Smooth muscle cell (in vitro differentiated cells): ENCODE data around the gene OPN1MW. TPM values are rescaled to one million over a fixed set of nuclear protein-coding genes. Genes with fewer than 3 reads are reported as not detected.
A peak's percentile ranks its signal among the peaks of the same experiment; 100 is the strongest.
"Not testable (repeated sequence)": the region's sequence is repeated elsewhere in the genome, so short reads cannot be mapped to it uniquely, and the experiment has no call there.

Experiments
- DNase-seq: peaks from one replicate; lab custom pipeline; 2025; ENCODE audit not compliant: unreplicated experiment; lab: John Stamatoyannopoulos, UW
- H2AFZ ChIP-seq: fragments of 200-600 bp; sonication (generic); 2 replicates; pipeline ENCODE4 v1.6.0; 2016; ENCODE audit warnings: antibody characterized with exemption, low read depth, mild to moderate bottlenecking
- H3F3A ChIP-seq: fragments of 200-600 bp; sonication (generic); 2 replicates; pipeline ENCODE4 v1.6.0; 2017; ENCODE audit warnings: antibody characterized with exemption, low read depth
- H3K27ac ChIP-seq: fragments of 200-600 bp; sonication (generic); 2 replicates; pipeline ENCODE4 v1.5.1; 2016; ENCODE audit warnings: low read depth, mild to moderate bottlenecking
- H3K27me3 ChIP-seq: fragments of 200-600 bp; sonication (generic); 2 replicates; pipeline ENCODE4 v1.6.1; 2016; ENCODE audit warnings: low read depth, mild to moderate bottlenecking
- H3K36me3 ChIP-seq: fragments of 200-600 bp; sonication (generic); 2 replicates; pipeline ENCODE4 v1.5.1; 2016; ENCODE audit warnings: low read depth
- H3K4me1 ChIP-seq: fragments of 200-600 bp; sonication (generic); 2 replicates; pipeline ENCODE4 v1.5.1; 2016; ENCODE audit warnings: low read depth
- H3K4me2 ChIP-seq: fragments of 200-600 bp; sonication (generic); 2 replicates; pipeline ENCODE4 v1.6.0; 2016; ENCODE audit warnings: mild to moderate bottlenecking
- H3K4me3 ChIP-seq: fragments of 200-600 bp; sonication (generic); 2 replicates; pipeline ENCODE4 v1.5.1; 2016; ENCODE audit warnings: mild to moderate bottlenecking
- H3K79me2 ChIP-seq: fragments of 200-600 bp; sonication (generic); 2 replicates; pipeline ENCODE4 v1.6.0; 2016; ENCODE audit warnings: low read depth, mild to moderate bottlenecking
- H3K9ac ChIP-seq: fragments of 200-600 bp; sonication (generic); 2 replicates; pipeline ENCODE4 v1.6.0; 2016; ENCODE audit warnings: low read depth
- H3K9me3 ChIP-seq: fragments of 200-600 bp; sonication (generic); replicated peaks from 2 replicates; pipeline ENCODE4 v1.5.1; 2016; ENCODE audit warnings: low read depth
- H4K20me1 ChIP-seq: fragments of 200-600 bp; sonication (generic); 2 replicates; pipeline ENCODE4 v1.6.0; 2016; ENCODE audit warnings: low read depth
- WGBS: methylation state at CpG from one replicate; pipeline ENCODE4 v1.1.7; 2016; ENCODE audit warnings: low lambda C conversion rate; 5-methylcytosine and 5-hydroxymethylcytosine counted together
- polyA plus RNA-seq: library from polyadenylated mRNA; unstranded; fragments of >200 nt; fragmentation: Nextera tagmentation; extraction: Ambion mirVana; gene quantifications from 2 replicates; pipeline ENCODE4 v1.2.1, GENCODE V29; 2016
- total RNA-seq: library from RNA; depleted of rRNA; stranded (reverse); fragments of >200 nt; gene quantifications from 2 replicates; pipeline ENCODE4 v1.2.3, GENCODE V29; 2014
- TF ChIP-seq, protein P1 (sequence below): fragments of 200-600 bp; sonication (generic); IDR thresholded peaks from 2 replicates; pipeline ENCODE4 v1.5.1; 2017; ENCODE audit warnings: borderline replicate concordance, mild to moderate bottlenecking, antibody characterized with exemption; ENCODE audit not compliant: insufficient read depth, poor library complexity, severe bottlenecking

Gene OPN1MW
- total RNA-seq: not detected in 2 replicates
- not detected in 2 replicates for polyA plus RNA-seq

GRCh38 chrX:154182296-154182695, at the start of gene OPN1MW:
OPN1MW (plus strand) TSS chrX:154182596; CDS start chrX:154182678, 82 bp downstream.
- not testable (repeated sequence) for H3F3A ChIP-seq, H3K27ac ChIP-seq, H3K9ac ChIP-seq, H3K27me3 ChIP-seq, H3K4me1 ChIP-seq, H3K79me2 ChIP-seq, DNase-seq, H3K4me2 ChIP-seq, H3K4me3 ChIP-seq, H3K36me3 ChIP-seq, H3K9me3 ChIP-seq, H4K20me1 ChIP-seq, H2AFZ ChIP-seq
- WGBS: no CpG with 5 or more reads among the region's 14 CpGs

DNA sequence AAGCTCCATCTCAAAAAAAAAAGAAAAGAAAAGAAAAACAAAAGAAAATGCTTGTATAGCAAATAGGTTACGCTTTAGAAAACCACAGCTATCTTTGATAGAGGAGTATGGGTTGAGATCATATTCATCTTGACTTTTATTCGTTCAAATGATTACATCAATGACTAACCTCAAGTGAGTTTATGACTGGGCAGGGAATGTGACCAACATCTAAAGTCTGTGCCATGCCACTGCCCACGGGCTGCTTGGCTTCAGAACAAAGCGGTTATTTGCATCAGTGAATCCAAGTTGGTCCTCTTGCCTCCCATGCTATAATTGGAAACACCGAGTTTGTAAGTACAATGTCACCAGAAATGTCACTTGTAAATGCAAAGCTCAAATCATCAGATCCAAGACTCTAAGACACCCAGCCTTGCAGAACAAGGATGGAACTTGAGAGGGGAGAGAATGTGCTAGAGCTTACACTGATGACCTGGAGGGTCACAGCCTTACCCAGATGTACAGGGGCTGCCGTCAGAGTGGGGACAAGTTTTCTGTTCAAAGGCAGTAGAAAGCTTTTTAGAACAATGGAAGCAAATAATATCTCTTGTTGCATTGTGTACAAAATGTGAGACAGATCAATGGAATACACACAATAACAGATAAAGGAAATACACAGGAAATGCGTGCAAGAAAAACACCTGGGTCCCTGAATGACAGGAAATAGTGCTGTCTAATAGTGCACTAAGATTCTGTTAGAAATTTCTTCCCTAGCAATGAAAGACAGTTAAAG, 46.8 kb upstream of the OPN1MW start:
- Histone ChIP-seq H3K9ac (no peak overlapping the region), H4K20me1 (no peaks in the 10 kb centered on the region), H3K27ac (no peak overlapping the region), H3K27me3 (no peaks in the 10 kb centered on the region), H3K4me3 (no peak overlapping the region), H2AFZ (no peak overlapping the region), H3K4me2 (no peak overlapping the region), H3K36me3 (no peaks in the 10 kb centered on the region), H3K79me2 (no peaks in the 10 kb centered on the region), H3K9me3 (no peaks in the 10 kb centered on the region), H3F3A (no peaks in the 10 kb centered on the region), H3K4me1 (no peaks in the 10 kb centered on the region)
- 80% methylated on average over 7 of the region's 7 CpGs for WGBS
- DNase-seq: no peak
- TF ChIP-seq, protein P1, sequence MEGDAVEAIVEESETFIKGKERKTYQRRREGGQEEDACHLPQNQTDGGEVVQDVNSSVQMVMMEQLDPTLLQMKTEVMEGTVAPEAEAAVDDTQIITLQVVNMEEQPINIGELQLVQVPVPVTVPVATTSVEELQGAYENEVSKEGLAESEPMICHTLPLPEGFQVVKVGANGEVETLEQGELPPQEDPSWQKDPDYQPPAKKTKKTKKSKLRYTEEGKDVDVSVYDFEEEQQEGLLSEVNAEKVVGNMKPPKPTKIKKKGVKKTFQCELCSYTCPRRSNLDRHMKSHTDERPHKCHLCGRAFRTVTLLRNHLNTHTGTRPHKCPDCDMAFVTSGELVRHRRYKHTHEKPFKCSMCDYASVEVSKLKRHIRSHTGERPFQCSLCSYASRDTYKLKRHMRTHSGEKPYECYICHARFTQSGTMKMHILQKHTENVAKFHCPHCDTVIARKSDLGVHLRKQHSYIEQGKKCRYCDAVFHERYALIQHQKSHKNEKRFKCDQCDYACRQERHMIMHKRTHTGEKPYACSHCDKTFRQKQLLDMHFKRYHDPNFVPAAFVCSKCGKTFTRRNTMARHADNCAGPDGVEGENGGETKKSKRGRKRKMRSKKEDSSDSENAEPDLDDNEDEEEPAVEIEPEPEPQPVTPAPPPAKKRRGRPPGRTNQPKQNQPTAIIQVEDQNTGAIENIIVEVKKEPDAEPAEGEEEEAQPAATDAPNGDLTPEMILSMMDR: no peak

DNA sequence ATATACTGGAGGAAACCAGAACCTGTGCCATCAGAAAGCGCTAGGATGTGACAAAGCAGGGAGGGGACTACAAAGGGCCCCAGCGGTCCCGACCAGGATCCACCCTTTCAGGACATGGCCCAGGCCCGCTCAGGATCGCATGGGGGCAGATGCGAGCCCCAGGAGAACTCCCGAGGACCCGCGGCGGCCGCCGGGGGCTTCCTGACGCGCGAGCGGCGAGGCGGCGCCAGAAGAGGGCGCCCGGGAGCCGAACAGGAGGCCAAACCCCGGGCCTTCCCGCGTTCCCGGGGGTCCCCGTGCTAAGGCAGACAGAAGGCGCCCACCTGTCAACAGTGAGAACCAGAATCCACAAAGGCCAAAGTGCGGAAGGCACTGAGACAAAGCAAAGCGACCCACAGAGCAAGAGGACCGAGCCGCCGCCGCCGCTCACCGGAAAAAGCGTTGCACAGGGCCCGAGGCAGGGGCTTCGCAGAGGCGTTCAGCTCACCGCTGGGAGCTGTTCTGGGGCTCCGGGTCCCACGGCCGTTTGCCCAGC, 45.7 kb upstream of the OPN1MW start:
- peak; percentile 33 for DNase-seq
- Histone ChIP-seq H4K20me1 (no peaks in the 10 kb centered on the region), H2AFZ (peak overlapping the region; percentile 63), H3K9me3 (no peaks in the 10 kb centered on the region), H3F3A (no peaks in the 10 kb centered on the region), H3K36me3 (no peaks in the 10 kb centered on the region), H3K4me1 (no peaks in the 10 kb centered on the region), H3K27me3 (no peaks in the 10 kb centered on the region), H3K9ac (no peak overlapping the region), H3K79me2 (no peaks in the 10 kb centered on the region), H3K4me3 (peak overlapping the region; percentile 48), H3K4me2 (peak overlapping the region; percentile 83), H3K27ac (no peak overlapping the region)
- WGBS: 32% methylated on average over 43 of the region's 44 CpGs
- TF ChIP-seq, protein P1: peak; percentile 69

- Histone ChIP-seq H3K27me3 (no peaks in the 10 kb centered on the region), H3K9ac (no peak overlapping the region), H3K9me3 (no peaks in the 10 kb centered on the region), H2AFZ (no peak overlapping the region), H3K4me1 (no peaks in the 10 kb centered on the region), H3K36me3 (no peaks in the 10 kb centered on the region), H3F3A (no peaks in the 10 kb centered on the region), H4K20me1 (no peaks in the 10 kb centered on the region), H3K4me2 (no peak overlapping the region), H3K27ac (no peak overlapping the region), H3K4me3 (no peak overlapping the region), H3K79me2 (no peaks in the 10 kb centered on the region)
- WGBS: 85% methylated on average over 9 of the region's 10 CpGs
- DNase-seq: no peak
- TF ChIP-seq, protein P1: no peak
These were observed 43.5 kb upstream of the OPN1MW start for GRCh38 chrX:154138857-154139256.
